HL-60 (cell line): ENCODE data around the gene WDR93.

Experiments
- DNase-seq, 2 experiments: peaks; one replicate each; pipeline ENCODE4 v3.0.0-alpha.2; 2010 to 2020; ENCODE audit warnings: low read depth in 1 of 2, low spot score in 1 of 2
- H3K27ac ChIP-seq: fragments of 250-450 bp; sonication (Bioruptor Pico); replicated peaks from 2 replicates; pipeline ENCODE4 v1.5.1; 2020; ENCODE audit warnings: mild to moderate bottlenecking, moderate library complexity
- H3K27me3 ChIP-seq: fragments of 250-450 bp; sonication (Bioruptor Pico); 2 replicates; pipeline ENCODE4 v1.5.1; 2021; ENCODE audit warnings: mild to moderate bottlenecking, moderate library complexity; ENCODE audit not compliant: insufficient read depth, poor library complexity, severe bottlenecking
- H3K4me3 ChIP-seq: replicated peaks from 2 replicates; pipeline ENCODE4 v1.5.1; 2011; ENCODE audit warnings: mild to moderate bottlenecking, control low read depth, low read length; ENCODE audit not compliant: insufficient read depth
- GABPA ChIP-seq: IDR thresholded peaks from 2 replicates; pipeline ENCODE4 v1.6.1; 2012; ENCODE audit warnings: low read depth
- POLR2AphosphoS5 ChIP-seq: IDR thresholded peaks from 2 replicates; pipeline ENCODE4 v1.6.1; 2012; ENCODE audit warnings: low read depth
- SPI1 ChIP-seq: IDR thresholded peaks from 2 replicates; pipeline ENCODE4 v1.6.1; 2012; ENCODE audit warnings: low read depth, mild to moderate bottlenecking, borderline replicate concordance
- TF ChIP-seq, protein P1 (sequence below): IDR thresholded peaks from 2 replicates; pipeline ENCODE4 v1.6.1; 2012; ENCODE audit warnings: low read depth; ENCODE audit not compliant: insufficient replicate concordance
- TF ChIP-seq, protein P2 (sequence below): IDR thresholded peaks from one replicate; pipeline ENCODE4 v1.5.1; 2011; ENCODE audit warnings: low read length, control low read depth, inconsistent platforms; ENCODE audit not compliant: insufficient read depth

The WDR93 gene

DNA sequence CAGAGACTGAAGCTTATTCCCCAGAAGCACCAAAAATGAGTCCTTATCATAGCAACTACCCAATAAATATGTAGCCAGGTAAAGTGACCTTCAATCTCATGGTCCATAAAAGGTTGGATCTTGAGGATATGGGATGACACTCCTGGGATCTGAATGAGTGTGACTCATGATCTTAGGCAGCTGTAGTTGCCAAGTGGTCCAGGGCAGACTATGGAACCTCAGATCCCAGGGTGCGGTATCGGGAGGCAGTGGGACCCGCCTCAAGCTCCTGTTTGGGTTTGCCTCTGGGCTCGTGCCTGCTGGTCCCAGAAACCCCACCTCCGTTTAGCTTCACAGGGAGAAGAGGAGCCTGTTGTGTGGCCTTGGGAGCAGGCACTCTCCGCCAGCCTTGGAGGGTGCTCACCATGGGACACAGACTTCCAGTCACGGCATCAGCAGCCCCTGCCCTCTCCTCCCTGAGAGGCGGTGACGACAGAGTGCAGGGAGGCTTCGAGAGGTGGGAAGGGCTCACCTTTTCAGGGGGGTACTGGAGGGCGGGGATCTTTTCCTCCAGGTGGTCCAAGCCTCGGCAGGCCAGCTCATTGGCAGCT is 19.5 kb upstream of the WDR93 start:
- no peak for DNase-seq
- H3K27ac ChIP-seq = no peak overlapping the region
- TF ChIP-seq GABPA = no peak
- TF ChIP-seq POLR2AphosphoS5 = no peak
- TF ChIP-seq, protein P1, sequence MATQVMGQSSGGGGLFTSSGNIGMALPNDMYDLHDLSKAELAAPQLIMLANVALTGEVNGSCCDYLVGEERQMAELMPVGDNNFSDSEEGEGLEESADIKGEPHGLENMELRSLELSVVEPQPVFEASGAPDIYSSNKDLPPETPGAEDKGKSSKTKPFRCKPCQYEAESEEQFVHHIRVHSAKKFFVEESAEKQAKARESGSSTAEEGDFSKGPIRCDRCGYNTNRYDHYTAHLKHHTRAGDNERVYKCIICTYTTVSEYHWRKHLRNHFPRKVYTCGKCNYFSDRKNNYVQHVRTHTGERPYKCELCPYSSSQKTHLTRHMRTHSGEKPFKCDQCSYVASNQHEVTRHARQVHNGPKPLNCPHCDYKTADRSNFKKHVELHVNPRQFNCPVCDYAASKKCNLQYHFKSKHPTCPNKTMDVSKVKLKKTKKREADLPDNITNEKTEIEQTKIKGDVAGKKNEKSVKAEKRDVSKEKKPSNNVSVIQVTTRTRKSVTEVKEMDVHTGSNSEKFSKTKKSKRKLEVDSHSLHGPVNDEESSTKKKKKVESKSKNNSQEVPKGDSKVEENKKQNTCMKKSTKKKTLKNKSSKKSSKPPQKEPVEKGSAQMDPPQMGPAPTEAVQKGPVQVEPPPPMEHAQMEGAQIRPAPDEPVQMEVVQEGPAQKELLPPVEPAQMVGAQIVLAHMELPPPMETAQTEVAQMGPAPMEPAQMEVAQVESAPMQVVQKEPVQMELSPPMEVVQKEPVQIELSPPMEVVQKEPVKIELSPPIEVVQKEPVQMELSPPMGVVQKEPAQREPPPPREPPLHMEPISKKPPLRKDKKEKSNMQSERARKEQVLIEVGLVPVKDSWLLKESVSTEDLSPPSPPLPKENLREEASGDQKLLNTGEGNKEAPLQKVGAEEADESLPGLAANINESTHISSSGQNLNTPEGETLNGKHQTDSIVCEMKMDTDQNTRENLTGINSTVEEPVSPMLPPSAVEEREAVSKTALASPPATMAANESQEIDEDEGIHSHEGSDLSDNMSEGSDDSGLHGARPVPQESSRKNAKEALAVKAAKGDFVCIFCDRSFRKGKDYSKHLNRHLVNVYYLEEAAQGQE = no peak
- no peak for TF ChIP-seq SPI1
- TF ChIP-seq, protein P2, sequence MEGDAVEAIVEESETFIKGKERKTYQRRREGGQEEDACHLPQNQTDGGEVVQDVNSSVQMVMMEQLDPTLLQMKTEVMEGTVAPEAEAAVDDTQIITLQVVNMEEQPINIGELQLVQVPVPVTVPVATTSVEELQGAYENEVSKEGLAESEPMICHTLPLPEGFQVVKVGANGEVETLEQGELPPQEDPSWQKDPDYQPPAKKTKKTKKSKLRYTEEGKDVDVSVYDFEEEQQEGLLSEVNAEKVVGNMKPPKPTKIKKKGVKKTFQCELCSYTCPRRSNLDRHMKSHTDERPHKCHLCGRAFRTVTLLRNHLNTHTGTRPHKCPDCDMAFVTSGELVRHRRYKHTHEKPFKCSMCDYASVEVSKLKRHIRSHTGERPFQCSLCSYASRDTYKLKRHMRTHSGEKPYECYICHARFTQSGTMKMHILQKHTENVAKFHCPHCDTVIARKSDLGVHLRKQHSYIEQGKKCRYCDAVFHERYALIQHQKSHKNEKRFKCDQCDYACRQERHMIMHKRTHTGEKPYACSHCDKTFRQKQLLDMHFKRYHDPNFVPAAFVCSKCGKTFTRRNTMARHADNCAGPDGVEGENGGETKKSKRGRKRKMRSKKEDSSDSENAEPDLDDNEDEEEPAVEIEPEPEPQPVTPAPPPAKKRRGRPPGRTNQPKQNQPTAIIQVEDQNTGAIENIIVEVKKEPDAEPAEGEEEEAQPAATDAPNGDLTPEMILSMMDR = no peak
- H3K4me3 ChIP-seq = no peak overlapping the region
- peaks cover 2% of the 10 kb centered on the region for H3K27me3 ChIP-seq

DNA sequence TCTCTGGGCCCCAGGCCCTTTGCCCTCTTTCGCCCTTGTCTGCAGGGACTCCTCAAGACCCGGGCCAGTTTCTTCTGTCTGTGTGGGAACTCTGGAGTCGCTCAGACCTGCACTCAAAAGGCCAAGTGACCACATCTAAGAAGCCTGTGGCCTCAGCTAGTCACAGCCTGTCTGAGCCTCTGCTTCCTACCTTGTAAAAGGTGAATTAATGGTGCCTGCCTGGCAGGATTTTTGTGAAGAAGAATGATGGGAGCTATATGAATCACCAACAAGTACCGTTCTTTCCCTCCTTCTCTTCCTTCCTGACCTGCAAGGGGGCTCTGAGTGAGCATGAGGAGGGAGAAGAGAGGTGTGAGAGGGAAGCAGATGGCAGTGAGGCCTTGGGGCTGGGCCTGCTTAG is 18.9 kb upstream of the WDR93 start:
- TF ChIP-seq SPI1 = no peak
- no peak for TF ChIP-seq GABPA
- TF ChIP-seq, protein P2 = no peak
- TF ChIP-seq, protein P1 = no peak
- no peak for TF ChIP-seq POLR2AphosphoS5
- Histone ChIP-seq H3K4me3 (no peak overlapping the region), H3K27me3 (no peaks in the 10 kb centered on the region), H3K27ac (no peak overlapping the region)
- DNase-seq = no peak

DNA sequence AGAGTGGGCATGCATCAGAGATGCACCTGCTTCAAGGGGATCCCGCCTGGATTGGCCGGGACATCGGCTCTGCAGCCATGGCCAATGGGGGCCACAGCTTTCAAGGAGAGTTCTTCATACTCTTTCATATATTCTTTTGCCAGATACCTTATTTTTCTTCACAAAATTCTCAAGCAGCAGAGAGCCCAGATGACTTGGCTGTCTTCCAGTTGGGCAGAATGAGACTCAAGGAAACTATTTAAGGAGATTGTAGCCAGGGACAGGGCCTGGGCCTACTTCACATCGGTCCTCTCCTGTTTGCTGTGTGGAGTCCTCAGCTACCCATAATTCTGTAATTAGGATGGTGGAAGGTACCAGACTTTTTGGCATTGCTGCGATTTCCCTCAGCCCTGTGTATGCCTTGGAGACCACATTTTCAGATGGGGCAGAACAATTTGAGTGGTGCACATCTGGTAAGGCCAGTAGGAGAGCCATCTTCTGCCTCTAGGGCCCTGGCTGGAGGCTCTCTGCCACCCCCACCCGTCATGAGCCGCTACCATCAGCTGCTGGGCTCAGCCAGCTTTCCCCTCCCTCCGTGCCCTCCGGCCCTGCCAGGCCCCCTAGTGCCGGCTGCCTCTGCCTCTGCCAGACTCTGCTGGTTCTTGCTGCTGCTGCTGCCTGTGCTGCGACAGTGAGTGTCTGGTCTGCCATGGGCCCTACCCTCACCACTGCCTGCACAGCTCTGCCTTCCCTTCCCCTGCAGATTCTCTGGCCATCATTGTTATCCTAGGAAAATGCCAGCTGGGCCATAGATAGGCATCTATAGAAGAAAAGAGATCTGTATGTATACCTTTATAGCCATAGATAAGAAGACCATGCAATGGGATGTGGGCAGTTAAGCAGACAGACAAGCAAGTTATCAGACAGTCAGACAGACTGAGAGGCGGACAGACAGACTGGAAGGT is 18.1 kb upstream of the WDR93 start:
- Histone ChIP-seq H3K27me3 (no peaks in the 10 kb centered on the region), H3K27ac (no peak overlapping the region), H3K4me3 (no peak overlapping the region)
- TF ChIP-seq, protein P1 = no peak
- TF ChIP-seq, protein P2 = no peak
- TF ChIP-seq SPI1 (no peak), GABPA (no peak)
- no peak for DNase-seq
